Activated B cell treated with CpG ODN at 0.5 μM for 24 hours (primary cell): ENCODE data around the gene SERPINA3. TPM values are rescaled to one million over a fixed set of nuclear protein-coding genes. Genes with fewer than 3 reads are reported as not detected.

Experiments used
- ATAC-seq: fragments of 200-7000 bp; cut with Tn5 transposase; one replicate; pipeline ENCODE4 v1.10.0; 2021; ENCODE audit warnings: low read depth, mild to moderate bottlenecking, moderate library complexity
- CTCF ChIA-PET: fragments of 350-600 bp; sonication (Branson Sonifier 250); formaldehyde crosslinking; loops from one replicate; lab custom pipeline; 2021; ENCODE audit warnings: antibody characterized with exemption; lab: Charles Lee
- POLR2A ChIA-PET: fragments of 350-600 bp; sonication (Branson Sonifier 250); formaldehyde crosslinking; loops from one replicate; lab custom pipeline; 2021; ENCODE audit warnings: antibody characterized with exemption; lab: Charles Lee
- DNase-seq: peaks from one replicate; pipeline ENCODE4 v3.0.0; 2022
- H3K27ac Mint-ChIP-seq: one replicate; pipeline ENCODE4 v1.8.0; 2020; ENCODE audit warnings: mixed read lengths
- H3K27me3 Mint-ChIP-seq: one replicate; pipeline ENCODE4 v1.8.0; 2021; ENCODE audit warnings: mixed read lengths
- H3K36me3 Mint-ChIP-seq: one replicate; pipeline ENCODE4 v1.8.0; 2021; ENCODE audit warnings: low read depth, mixed read lengths
- H3K4me1 Mint-ChIP-seq: one replicate; pipeline ENCODE4 v1.8.0; 2021; ENCODE audit warnings: mixed read lengths
- H3K4me3 Mint-ChIP-seq: one replicate; pipeline ENCODE4 v1.8.0; 2020; ENCODE audit warnings: mild to moderate bottlenecking, mixed read lengths
- H3K9me3 Mint-ChIP-seq: one replicate; pipeline ENCODE4 v1.8.0; 2020; ENCODE audit warnings: mixed read lengths
- CTCF ChIP-seq: fragments of 200-600 bp; IDR thresholded peaks from one replicate; pipeline ENCODE4 v1.8.0; 2022; ENCODE audit warnings: antibody characterized with exemption, mild to moderate bottlenecking
- intact Hi-C: fragments of 100-400 bp; cut with micrococcal nuclease; formaldehyde crosslinking; loops from one replicate; pipeline ENCODE4 v1.15.1; 2024
- total RNA-seq: library from RNA; stranded (reverse); gene quantifications from 2 replicates; pipeline ENCODE4 v1.2.3, GENCODE V29; 2022

SERPINA3 gene
- total RNA-seq, 1 donor from 2014 or later = not detected

- POLR2A ChIA-PET = no interaction called here
- no peaks in the 10 kb centered on the region for H3K4me1 Mint-ChIP-seq
- DNase-seq (no peak), ATAC-seq (no peak)
- no peak overlapping the region for H3K27ac Mint-ChIP-seq
- H3K36me3 Mint-ChIP-seq = no peaks in the 10 kb centered on the region
- H3K9me3 Mint-ChIP-seq = peaks cover 6% of the 10 kb centered on the region
- CTCF ChIA-PET = no interaction called here
- no peak for TF ChIP-seq CTCF
- H3K27me3 Mint-ChIP-seq = peaks cover 8% of the 10 kb centered on the region
- intact Hi-C loops = no loop called here
- H3K4me3 Mint-ChIP-seq = no peak overlapping the region
Observed at GRCh38 chr14:94615823-94616570, 3.8 kb downstream of the SERPINA3 start.

- Mint-ChIP-seq H3K27ac (no peak overlapping the region), H3K4me3 (no peak overlapping the region), H3K4me1 (no peaks in the 10 kb centered on the region), H3K27me3 (peaks cover 8% of the 10 kb centered on the region), H3K36me3 (no peaks in the 10 kb centered on the region), H3K9me3 (peaks cover 6% of the 10 kb centered on the region)
- POLR2A ChIA-PET = no interaction called here
- CTCF ChIA-PET = no interaction called here
- intact Hi-C loops = no loop called here
- TF ChIP-seq CTCF = no peak
- ATAC-seq (no peak), DNase-seq (no peak)
Observed at GRCh38 chr14:94617366-94617941, 5.3 kb downstream of the SERPINA3 start.

- CTCF ChIA-PET = no interaction called here
- no peak for TF ChIP-seq CTCF
- H3K27me3 Mint-ChIP-seq = peaks cover 8% of the 10 kb centered on the region
- ATAC-seq (no peak), DNase-seq (no peak)
- intact Hi-C loops = no loop called here
- POLR2A ChIA-PET = no interaction called here
- H3K4me3 Mint-ChIP-seq = no peak overlapping the region
- H3K4me1 Mint-ChIP-seq = no peaks in the 10 kb centered on the region
- H3K27ac Mint-ChIP-seq = no peak overlapping the region
- peaks cover 6% of the 10 kb centered on the region for H3K9me3 Mint-ChIP-seq
- no peaks in the 10 kb centered on the region for H3K36me3 Mint-ChIP-seq
Observed at GRCh38 chr14:94617988-94618822, 6.0 kb downstream of the SERPINA3 start.

- no peak for ATAC-seq
- no peak for TF ChIP-seq CTCF
- intact Hi-C loops = no loop called here
- DNase-seq = no peak
- H3K27me3 Mint-ChIP-seq = peaks cover 8% of the 10 kb centered on the region
- ChIA-PET POLR2A (no interaction called here), CTCF (no interaction called here)
- H3K36me3 Mint-ChIP-seq = no peaks in the 10 kb centered on the region
- H3K27ac Mint-ChIP-seq = no peak overlapping the region
- H3K9me3 Mint-ChIP-seq = peaks cover 6% of the 10 kb centered on the region
- H3K4me3 Mint-ChIP-seq = no peak overlapping the region
- no peaks in the 10 kb centered on the region for H3K4me1 Mint-ChIP-seq
Observed at GRCh38 chr14:94619297-94619696, 7.1 kb downstream of the SERPINA3 start.

- ChIA-PET POLR2A (no interaction called here), CTCF (no interaction called here)
- Mint-ChIP-seq H3K27me3 (peaks cover 8% of the 10 kb centered on the region), H3K4me3 (no peak overlapping the region), H3K36me3 (no peaks in the 10 kb centered on the region), H3K27ac (no peak overlapping the region), H3K9me3 (peaks cover 6% of the 10 kb centered on the region), H3K4me1 (no peaks in the 10 kb centered on the region)
- DNase-seq (no peak), ATAC-seq (no peak)
- intact Hi-C loops = no loop called here
- no peak for TF ChIP-seq CTCF
Observed at GRCh38 chr14:94620597-94620996, 8.4 kb downstream of the SERPINA3 start.
